ENCODE results near the gene ADARB2. TPM values are rescaled to one million over a fixed set of nuclear protein-coding genes. Genes with fewer than 3 reads are reported as not detected.
"Not testable (repeated sequence)": the region's sequence is repeated elsewhere in the genome, so short reads cannot be mapped to it uniquely, and the experiment has no call there.

Gene ADARB2
- total RNA-seq, 4 donors from 2014 or later, result 2.0 to 9.9 (median 5.1) TPM

DNA sequence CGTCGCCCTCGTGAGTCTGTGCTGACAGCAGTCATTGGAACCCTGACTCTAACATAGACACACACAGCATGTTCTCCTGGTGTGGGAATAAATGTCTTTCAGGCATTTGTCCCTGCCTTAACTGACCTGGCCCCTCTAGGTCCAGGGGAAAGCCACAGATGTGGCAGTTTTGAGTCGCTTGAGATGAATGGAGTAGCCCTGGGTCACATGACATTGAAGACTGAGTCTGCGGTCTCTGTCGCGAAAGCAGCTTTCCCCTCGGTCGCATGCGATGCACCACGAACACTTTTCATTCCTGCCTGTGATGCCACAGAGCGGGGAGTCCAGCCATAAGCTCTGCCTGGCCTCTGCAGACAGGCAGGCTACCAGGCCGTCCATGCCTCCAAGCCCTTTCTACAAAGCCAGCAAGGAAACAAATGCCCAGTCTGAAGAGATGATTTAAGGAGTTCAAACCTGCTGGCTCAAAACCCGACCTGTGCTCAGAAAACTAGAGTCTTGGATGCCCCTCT, 508.8 kb downstream of the ADARB2 start:
- TF ChIP-seq POLR2A (IDR thresholded peaks at IDR 0.05), result no peak
- TF ChIP-seq, protein P1, sequence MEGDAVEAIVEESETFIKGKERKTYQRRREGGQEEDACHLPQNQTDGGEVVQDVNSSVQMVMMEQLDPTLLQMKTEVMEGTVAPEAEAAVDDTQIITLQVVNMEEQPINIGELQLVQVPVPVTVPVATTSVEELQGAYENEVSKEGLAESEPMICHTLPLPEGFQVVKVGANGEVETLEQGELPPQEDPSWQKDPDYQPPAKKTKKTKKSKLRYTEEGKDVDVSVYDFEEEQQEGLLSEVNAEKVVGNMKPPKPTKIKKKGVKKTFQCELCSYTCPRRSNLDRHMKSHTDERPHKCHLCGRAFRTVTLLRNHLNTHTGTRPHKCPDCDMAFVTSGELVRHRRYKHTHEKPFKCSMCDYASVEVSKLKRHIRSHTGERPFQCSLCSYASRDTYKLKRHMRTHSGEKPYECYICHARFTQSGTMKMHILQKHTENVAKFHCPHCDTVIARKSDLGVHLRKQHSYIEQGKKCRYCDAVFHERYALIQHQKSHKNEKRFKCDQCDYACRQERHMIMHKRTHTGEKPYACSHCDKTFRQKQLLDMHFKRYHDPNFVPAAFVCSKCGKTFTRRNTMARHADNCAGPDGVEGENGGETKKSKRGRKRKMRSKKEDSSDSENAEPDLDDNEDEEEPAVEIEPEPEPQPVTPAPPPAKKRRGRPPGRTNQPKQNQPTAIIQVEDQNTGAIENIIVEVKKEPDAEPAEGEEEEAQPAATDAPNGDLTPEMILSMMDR (IDR thresholded peaks at IDR 0.05), result no peak
- H3K27ac ChIP-seq, result no peak overlapping the region
- DNase-seq, result peak in 1 of 3 donors; percentile 14
- no peaks in the 10 kb centered on the region for H3K9me3 ChIP-seq
- no peaks in the 10 kb centered on the region for H3K36me3 ChIP-seq
- H3K4me3 ChIP-seq, result no peak overlapping the region
- no peaks in the 10 kb centered on the region for H3K27me3 ChIP-seq
- H3K4me1 ChIP-seq, result no peaks in the 10 kb centered on the region

DNA sequence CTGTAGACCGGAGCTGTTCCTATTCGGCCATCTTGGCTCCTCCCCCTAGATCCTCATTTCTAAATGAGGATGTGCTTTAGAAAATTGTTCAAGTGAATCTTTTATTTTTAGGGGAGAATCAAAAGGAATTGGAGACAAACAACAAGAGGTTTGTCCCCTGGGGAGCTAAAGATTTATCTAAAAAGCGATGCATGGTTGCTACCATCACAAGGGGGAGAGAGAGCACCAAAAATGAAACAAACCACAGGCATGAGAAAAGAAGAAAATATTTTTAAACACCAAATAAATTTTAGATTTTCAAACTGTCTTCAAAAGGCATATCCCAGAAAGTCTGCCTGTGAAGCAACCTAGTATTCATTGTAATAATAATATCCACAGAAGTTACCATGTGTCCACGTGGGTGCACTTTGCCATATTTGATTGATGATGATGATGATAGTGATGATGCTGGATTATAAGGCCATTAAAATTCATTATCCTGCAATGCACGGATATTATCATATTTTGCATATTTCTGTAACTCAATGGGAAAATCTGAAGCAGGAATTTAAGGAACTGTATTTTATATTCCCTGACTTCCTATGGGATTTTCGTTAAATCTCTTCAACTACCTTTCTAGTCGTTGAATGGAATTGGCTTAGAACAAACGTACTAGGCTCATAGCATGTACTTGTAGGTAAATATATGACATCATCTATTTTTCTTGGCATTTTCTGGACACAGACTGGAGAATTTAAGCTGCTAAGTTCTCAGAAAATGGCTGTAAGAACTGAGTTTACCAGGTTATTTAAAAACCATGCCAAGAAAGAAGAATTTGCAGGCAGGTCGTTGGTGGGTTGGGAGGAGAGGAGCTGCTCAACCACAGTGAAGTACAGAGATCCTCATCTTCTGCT, 509.6 kb downstream of the ADARB2 start:
- H3K4me1 ChIP-seq, result no peaks in the 10 kb centered on the region
- H3K27me3 ChIP-seq, result no peaks in the 10 kb centered on the region
- TF ChIP-seq, protein P1 (IDR thresholded peaks at IDR 0.05), result no peak
- TF ChIP-seq POLR2A (IDR thresholded peaks at IDR 0.05), result no peak
- H3K9me3 ChIP-seq, result no peaks in the 10 kb centered on the region
- H3K36me3 ChIP-seq, result no peaks in the 10 kb centered on the region
- no peak for DNase-seq
- no peak overlapping the region for H3K4me3 ChIP-seq
- no peak overlapping the region for H3K27ac ChIP-seq

DNA sequence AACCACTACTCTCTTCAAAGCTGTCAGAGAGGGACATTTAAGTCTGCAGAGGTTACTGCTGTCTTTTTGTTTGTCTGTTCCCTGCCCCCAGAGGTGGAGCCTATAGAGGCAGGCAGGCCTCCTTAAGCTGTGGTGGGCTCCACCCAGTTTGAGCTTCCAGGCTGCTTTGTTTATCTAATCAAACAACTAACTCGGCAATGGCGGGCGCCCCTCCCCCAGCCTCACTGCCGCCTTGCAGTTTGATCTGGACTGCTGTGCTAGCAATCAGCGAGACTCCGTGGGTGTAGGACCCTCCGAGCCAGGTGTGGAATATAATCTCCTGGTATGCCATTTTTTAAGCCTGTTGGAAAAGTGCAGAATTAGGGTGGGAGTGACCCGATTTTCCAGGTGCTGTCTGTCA, 510.4 kb downstream of the ADARB2 start:
- H3K4me1 ChIP-seq, H3K4me3 ChIP-seq, H3K9me3 ChIP-seq, H3K27ac ChIP-seq, H3K27me3 ChIP-seq, H3K36me3 ChIP-seq: not testable (repeated sequence)
- DNase-seq, result peak in 2 of 3 donors; percentile 13 to 36

DNA sequence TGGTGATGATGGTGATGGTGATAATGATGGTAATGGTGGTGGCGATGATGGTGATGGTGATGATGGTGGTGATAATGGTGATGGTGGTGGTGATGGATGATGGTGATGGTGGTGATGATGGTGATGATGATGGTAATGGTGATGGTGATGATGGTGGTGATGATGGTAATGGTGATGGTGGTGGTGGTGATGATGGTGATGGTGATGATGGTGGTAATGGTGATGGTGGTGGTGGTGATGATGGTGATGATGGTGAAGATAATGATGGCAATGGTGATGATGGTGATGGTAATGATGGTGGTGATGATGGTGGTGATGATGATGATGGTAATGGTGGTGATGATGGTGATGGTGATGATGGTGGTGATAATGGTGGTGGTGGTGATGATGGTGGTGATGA, 517.5 kb downstream of the ADARB2 start:
- not testable (repeated sequence) for H3K27ac ChIP-seq, H3K4me3 ChIP-seq, H3K27me3 ChIP-seq, DNase-seq, H3K36me3 ChIP-seq, H3K9me3 ChIP-seq, H3K4me1 ChIP-seq

DNA sequence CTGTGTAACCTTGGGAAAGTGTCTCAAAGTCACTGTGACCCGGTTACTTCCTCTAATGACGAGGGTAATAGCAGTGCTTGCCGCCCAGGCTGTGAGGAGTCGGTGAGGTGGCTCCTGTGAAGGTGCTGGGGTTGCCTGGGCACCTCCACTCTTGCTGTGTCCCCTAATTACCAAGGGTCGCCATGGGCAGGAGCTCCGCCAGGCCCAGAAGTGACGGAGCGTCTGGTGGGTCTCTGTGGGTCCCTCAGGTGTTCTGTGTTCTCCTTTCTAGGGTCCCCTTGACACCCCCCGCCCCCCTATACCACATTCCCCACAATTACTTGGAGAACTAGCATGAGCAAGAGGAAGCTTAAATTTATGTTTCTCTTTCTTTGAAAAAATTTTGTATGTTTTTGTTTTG, 519.7 kb downstream of the ADARB2 start:
- TF ChIP-seq POLR2A (IDR thresholded peaks at IDR 0.05), result no peak
- TF ChIP-seq, protein P1 (IDR thresholded peaks at IDR 0.05), result no peak
- Histone ChIP-seq H3K27me3 (no peaks in the 10 kb centered on the region), H3K9me3 (no peaks in the 10 kb centered on the region), H3K4me1 (no peaks in the 10 kb centered on the region), H3K36me3 (no peaks in the 10 kb centered on the region), H3K4me3 (no peak overlapping the region), H3K27ac (no peak overlapping the region)
- peak in 2 of 3 donors; percentile 19 to 21 for DNase-seq

DNA sequence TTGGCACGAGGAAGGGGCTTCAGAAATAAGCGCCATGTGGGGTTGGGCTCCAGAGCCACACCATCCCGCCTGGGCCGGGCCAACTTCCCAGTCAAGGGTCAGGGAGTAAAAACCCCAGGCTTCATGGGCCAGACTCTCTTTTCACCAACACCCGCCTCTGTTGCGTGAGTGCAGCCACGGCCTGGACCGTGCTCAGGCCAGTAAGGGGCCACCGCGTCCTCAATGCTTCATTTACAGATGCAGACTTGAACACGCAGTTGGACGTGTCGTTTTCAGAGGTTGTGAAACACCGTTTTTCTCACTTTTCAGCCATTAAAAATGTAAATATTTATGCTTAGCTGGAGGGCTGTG, 520.1 kb downstream of the ADARB2 start:
- Histone ChIP-seq H3K36me3 (no peaks in the 10 kb centered on the region), H3K9me3 (no peaks in the 10 kb centered on the region), H3K4me1 (no peaks in the 10 kb centered on the region), H3K27ac (no peak overlapping the region), H3K27me3 (no peaks in the 10 kb centered on the region), H3K4me3 (no peak overlapping the region)
- DNase-seq, result peak in 2 of 3 donors; percentile 28 to 32
- TF ChIP-seq, protein P1 (IDR thresholded peaks at IDR 0.05), result no peak
- no peak for TF ChIP-seq POLR2A (IDR thresholded peaks at IDR 0.05)

Data from Peyer's patch (tissue), 4 donors.